BJ (cell line): Measurements from ENCODE around the gene SLAMF1. TPM values are rescaled to one million over a fixed set of nuclear protein-coding genes. Genes with fewer than 3 reads are reported as not detected.

Experiments
- CTCF ChIA-PET: fragments of 350-600 bp; formaldehyde crosslinking; extraction: SDS; loops from one replicate; lab custom pipeline; 2021; ENCODE audit warnings: antibody characterized with exemption, inconsistent platforms; lab: Yijun Ruan, JAX
- POLR2A ChIA-PET: fragments of 300-600 bp; sonication (Branson Sonifier 250); formaldehyde crosslinking; extraction: SDS; loops from one replicate; lab custom pipeline; 2021; ENCODE audit warnings: antibody characterized with exemption; lab: Charles Lee
- DNase-seq: peaks from one replicate; pipeline ENCODE4 v3.0.0-alpha.2; 2011; ENCODE audit warnings: low read depth
- H3K27me3 ChIP-seq: 2 replicates; pipeline ENCODE4 v1.6.0; 2011; ENCODE audit warnings: low read length; ENCODE audit not compliant: control insufficient read depth, insufficient read depth
- H3K36me3 ChIP-seq: 2 replicates; pipeline ENCODE4 v1.5.1; 2011; ENCODE audit warnings: low read length; ENCODE audit not compliant: control insufficient read depth, insufficient read depth
- H3K4me3 ChIP-seq: 2 replicates; pipeline ENCODE4 v1.5.1; 2011; ENCODE audit warnings: low read depth, mild to moderate bottlenecking, control low read depth, low read length
- CTCF ChIP-seq: IDR thresholded peaks from 2 replicates; pipeline ENCODE4 v1.5.1; 2011; ENCODE audit warnings: low read depth, mild to moderate bottlenecking, control low read depth, inconsistent platforms, low read length, moderate library complexity; ENCODE audit not compliant: insufficient read depth
- polyA plus RNA-seq: library from polyadenylated mRNA; depleted of rRNA; stranded (reverse); fragments of >200 nt; gene quantifications from 2 replicates; pipeline ENCODE4 v1.2.3, GENCODE V29; 2011

The SLAMF1 gene
- polyA plus RNA-seq, 1 experiment = not detected

DNA sequence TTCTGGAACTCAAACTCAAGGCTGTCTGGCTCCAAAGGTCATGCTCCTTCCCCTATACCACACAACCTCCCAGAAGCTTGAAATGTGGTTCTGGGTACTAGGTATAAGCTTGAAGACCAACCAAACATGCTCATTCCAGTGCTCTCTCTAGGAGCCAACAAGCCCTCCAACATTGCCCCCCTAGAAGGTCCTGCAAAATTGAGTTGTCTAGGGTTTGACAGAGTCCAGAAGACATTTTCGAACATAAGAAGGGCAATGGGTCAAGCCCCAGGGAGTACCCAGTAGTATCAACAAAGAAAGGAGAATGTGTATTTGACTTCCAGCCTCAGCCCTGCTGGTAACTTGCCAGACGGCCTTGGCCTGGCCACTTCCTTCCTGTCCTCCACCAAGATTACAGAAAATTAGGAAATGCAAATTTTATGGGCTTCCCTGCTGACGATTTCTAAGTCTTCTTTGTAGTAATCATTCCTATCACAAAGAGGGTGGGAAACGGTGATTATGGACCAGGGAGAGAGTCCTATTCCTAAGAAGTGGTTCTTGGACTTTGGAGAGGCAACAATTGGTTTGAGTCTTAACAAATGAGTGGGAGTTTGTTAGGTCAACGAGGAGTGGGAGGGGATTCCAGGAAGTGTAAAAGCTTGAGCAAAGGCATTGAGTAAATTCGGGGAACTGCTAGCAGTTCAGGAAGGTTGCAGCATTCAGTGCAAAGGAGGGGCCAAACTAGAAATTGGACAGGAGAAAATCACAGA is 18.7 kb upstream of the SLAMF1 start:
- CTCF ChIA-PET = interaction anchor here (2.7 kb wide), 1 partner anchor 10 kb away, joined by 9 read pairs; no protein-coding TSS in a partner anchor
- POLR2A ChIA-PET = no interaction called here
- DNase-seq = no peak
- Histone ChIP-seq H3K27me3 (no peaks in the 10 kb centered on the region), H3K4me3 (no peak overlapping the region), H3K36me3 (no peaks in the 10 kb centered on the region)
- TF ChIP-seq CTCF = no peak

DNA sequence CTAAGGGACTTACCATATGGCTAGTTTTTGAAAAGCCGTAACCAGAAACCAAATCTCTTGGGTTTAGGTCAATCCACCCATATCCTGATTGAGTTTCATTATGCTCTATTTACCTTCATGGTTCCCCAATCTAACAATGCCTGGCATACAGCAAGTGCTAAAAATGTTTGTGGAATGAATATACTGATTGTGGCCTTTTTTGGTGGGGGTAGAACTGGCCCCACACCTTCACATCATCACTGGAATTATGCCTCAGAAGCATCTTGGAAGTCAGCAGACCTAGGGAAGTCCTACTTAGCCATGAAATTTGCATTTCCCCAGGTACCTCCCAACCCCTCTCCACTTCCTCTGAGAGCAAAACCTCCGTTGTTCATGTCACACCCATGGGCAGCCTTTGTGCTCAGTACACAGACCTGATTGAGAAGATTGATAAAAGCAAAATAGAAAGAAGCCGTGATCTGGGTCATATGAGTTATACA is 17.8 kb upstream of the SLAMF1 start:
- no peak for TF ChIP-seq CTCF
- no peaks in the 10 kb centered on the region for H3K27me3 ChIP-seq
- no peaks in the 10 kb centered on the region for H3K36me3 ChIP-seq
- POLR2A ChIA-PET = no interaction called here
- no peak for DNase-seq
- CTCF ChIA-PET = interaction anchor here (2.7 kb wide), 1 partner anchor 10 kb away, joined by 9 read pairs; no protein-coding TSS in a partner anchor
- no peak overlapping the region for H3K4me3 ChIP-seq

DNA sequence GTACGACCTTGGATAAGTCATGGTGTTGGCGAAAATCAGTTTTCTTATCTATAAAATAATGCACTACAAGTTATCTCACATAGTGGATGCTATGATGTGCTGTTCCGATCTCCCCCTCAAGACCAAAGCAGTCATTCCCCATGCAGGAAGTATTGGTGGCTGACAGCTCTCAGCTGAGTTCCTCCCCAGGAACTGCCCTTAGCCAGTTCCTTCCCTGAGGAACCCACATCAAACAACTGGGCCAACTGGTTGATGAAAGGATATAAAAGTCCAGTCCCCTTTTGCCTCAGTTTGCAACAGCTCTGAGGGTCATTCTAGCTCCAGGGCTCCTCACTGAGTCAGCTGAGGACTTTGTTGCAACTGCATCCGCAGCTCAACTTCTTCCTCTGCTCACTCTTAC is 16.1 kb upstream of the SLAMF1 start:
- H3K27me3 ChIP-seq = no peaks in the 10 kb centered on the region
- no peak for DNase-seq
- H3K4me3 ChIP-seq = no peak overlapping the region
- no peak for TF ChIP-seq CTCF
- ChIA-PET POLR2A (no interaction called here), CTCF (interaction anchor here (0.7 kb wide), 1 partner anchor 13 kb away, joined by 3 read pairs; no protein-coding TSS in a partner anchor)
- H3K36me3 ChIP-seq = no peaks in the 10 kb centered on the region

DNA sequence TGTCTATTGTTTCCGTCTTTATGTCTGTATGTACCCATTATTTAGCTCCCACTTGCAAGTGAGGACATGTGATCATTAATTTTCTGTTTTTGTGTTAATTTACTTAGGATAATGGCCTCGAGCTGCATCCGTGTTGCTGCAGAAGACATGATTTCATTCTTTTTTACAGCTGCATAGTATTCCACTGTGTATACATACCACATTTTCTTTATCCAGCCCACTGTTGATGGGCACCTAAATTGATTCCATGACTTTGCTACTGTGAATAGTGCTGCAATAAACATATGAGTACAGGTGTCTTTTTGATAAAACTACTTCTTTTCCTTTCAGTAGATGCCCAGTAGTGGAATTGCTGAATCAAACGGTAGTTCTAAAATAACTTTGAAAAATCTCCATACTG is 12.7 kb upstream of the SLAMF1 start:
- no peaks in the 10 kb centered on the region; the same call in 1 of the 2 replicates for H3K27me3 ChIP-seq
- ChIA-PET CTCF (no interaction called here), POLR2A (no interaction called here)
- no peak for TF ChIP-seq CTCF
- no peak for DNase-seq
- H3K4me3 ChIP-seq = no peak overlapping the region
- no peaks in the 10 kb centered on the region for H3K36me3 ChIP-seq

DNA sequence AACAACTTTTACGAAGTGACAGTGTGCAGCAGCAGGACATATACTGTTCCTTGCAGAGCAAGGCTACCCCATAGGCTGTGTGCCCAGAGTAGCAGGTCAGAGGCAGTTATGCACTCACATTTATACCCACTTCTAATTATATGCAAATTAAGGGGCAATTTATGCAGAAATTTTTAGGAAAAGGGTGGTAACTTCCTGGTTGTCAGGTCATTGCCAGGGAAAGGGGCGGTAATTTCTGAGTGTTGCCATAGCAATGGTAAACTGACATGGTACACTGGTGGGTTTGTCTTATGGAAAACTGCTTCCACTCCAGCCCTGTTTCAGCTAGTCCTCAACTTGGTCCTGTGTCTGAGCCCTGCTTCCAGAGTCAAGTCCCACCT is 12.0 kb upstream of the SLAMF1 start:
- ChIA-PET POLR2A (no interaction called here), CTCF (no interaction called here)
- Histone ChIP-seq H3K27me3 (no peaks in the 10 kb centered on the region; the same call in 1 of the 2 replicates), H3K4me3 (no peak overlapping the region), H3K36me3 (no peaks in the 10 kb centered on the region)
- DNase-seq = no peak
- no peak for TF ChIP-seq CTCF
